H1 (cell line): Measurements from ENCODE around the gene ASAP3.

Experiments
- CBX5 ChIP-seq: fragments of 300-800, 300-1000 bp; sonication (generic); IDR thresholded peaks from 2 replicates; pipeline ENCODE4 v1.7.1; 2016; ENCODE audit warnings: antibody characterized with exemption, low read length, low read depth
- CREB1 ChIP-seq: IDR thresholded peaks from 2 replicates; pipeline ENCODE4 v1.6.1; 2012; ENCODE audit warnings: inconsistent platforms
- CTCF ChIP-seq, 3 experiments: IDR thresholded peaks; 1 replicate in 2 of 3; 2 replicates in 1 of 3; pipeline versions ENCODE4 v1.5.1 to v1.6.1; 2011; ENCODE audit warnings: low read length in 3 of 3, mild to moderate bottlenecking in 3 of 3, inconsistent platforms in 2 of 3, low read depth in 1 of 3, moderate library complexity in 1 of 3; ENCODE audit not compliant: insufficient read depth in 1 of 3; ENCODE audit errors: control extremely low read depth in 1 of 3
- EZH2 ChIP-seq: fragments of 200-600 bp; sonication (generic); IDR thresholded peaks from 2 replicates; pipeline ENCODE4 v1.7.1; 2012; ENCODE audit warnings: low read depth, mild to moderate bottlenecking, moderate library complexity, low read length, inconsistent platforms; ENCODE audit not compliant: severe bottlenecking
- JUN ChIP-seq: IDR thresholded peaks from 2 replicates; pipeline ENCODE4 v1.6.1; 2011; ENCODE audit warnings: low read depth, mild to moderate bottlenecking, improper control_type of control experiment, low read length
- NANOG ChIP-seq: IDR thresholded peaks from 2 replicates; pipeline ENCODE4 v1.6.1; 2011; ENCODE audit warnings: low read length, low read depth, mild to moderate bottlenecking, inconsistent platforms; ENCODE audit not compliant: insufficient read depth, poor library complexity, severe bottlenecking
- POLR2AphosphoS5 ChIP-seq: IDR thresholded peaks from 2 replicates; pipeline ENCODE4 v1.6.1; 2011; ENCODE audit warnings: low read depth, low read length
- SIN3A ChIP-seq, 2 experiments: IDR thresholded peaks in 1 of 2; conservative IDR thresholded peaks in 1 of 2; 2 replicates each; pipeline ENCODE4 v1.6.1; 2011 to 2012; ENCODE audit warnings: low read length in 2 of 2, improper control_type of control experiment in 1 of 2, low read depth in 1 of 2, mild to moderate bottlenecking in 1 of 2
- TAF1 ChIP-seq: IDR thresholded peaks from 2 replicates; pipeline ENCODE4 v1.6.1; 2011; ENCODE audit warnings: mild to moderate bottlenecking, low read depth, low read length
- YY1 ChIP-seq: IDR thresholded peaks from 2 replicates; pipeline ENCODE4 v1.6.1; 2011; ENCODE audit warnings: low read depth, mild to moderate bottlenecking, low read length
- TF ChIP-seq, protein P1 (sequence below): IDR thresholded peaks from 2 replicates; pipeline ENCODE4 v1.6.1; 2011; ENCODE audit warnings: low read depth, mild to moderate bottlenecking, low read length; ENCODE audit not compliant: insufficient read depth
- TF ChIP-seq, protein P2 (sequence below): IDR thresholded peaks from 2 replicates; pipeline ENCODE4 v1.6.1; 2012; ENCODE audit warnings: low read length, inconsistent platforms

DNA sequence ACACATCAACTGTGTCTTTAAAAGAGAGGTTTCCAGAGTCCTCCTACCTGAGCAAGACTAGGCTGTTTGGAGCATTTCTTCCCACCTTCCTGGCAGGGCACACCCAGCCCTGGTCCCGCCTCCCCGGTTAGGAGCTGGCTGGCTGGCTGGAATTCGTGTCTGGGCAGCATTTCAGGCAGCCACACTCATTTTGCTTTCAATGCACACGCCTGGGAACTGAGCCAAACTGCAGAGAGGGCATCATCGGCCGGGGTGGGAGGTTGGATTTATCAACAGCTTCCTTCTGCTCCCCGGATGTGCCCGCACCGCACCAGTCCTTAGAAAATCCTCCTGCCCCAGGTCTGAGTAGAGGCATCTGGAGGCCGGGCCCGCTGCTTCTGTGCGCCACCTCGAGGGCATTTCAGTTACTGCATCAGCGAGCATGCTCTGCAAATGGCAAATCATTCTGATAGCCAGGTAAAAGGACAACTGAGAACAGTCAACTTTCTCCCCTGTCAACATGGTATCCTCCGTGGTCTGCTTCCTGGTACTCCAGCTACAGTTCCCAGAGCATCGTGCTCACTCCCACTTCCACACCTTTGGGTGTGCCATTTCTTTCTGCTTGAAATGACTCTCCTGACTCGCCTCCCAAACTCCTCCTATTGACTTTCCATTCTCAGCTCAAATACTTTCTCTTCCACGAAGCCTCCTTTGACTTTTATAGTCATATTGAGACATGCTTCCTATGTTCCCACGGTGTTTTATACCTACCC is 80.1 kb downstream of the ASAP3 start:
- TF ChIP-seq CREB1 (no peak), SIN3A (conservative IDR thresholded peaks at IDR 0.05 in 1 of 2, IDR thresholded peaks at IDR 0.05 in 1 of 2; ENCODE audit: low read depth in 1 of 2, low read length in 2 of 2) (0 out of 4 replicates have a peak, but pooled peaks of 1 of the 2 experiments have one; percentile 15), CTCF (IDR thresholded peaks at IDR 0.05; ENCODE audit: control extremely low read depth in 1 of 3, insufficient read depth in 1 of 3, low read depth in 1 of 3, low read length in 3 of 3) (peak; percentile 86 to 98 (median 90)), TAF1 (no peak), EZH2 (no peak), NANOG (no peak), POLR2AphosphoS5 (no peak), YY1 (no peak), JUN (no peak), CBX5 (no peak)
- TF ChIP-seq, protein P1, sequence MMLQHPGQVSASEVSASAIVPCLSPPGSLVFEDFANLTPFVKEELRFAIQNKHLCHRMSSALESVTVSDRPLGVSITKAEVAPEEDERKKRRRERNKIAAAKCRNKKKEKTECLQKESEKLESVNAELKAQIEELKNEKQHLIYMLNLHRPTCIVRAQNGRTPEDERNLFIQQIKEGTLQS, result no peak
- TF ChIP-seq, protein P2, sequence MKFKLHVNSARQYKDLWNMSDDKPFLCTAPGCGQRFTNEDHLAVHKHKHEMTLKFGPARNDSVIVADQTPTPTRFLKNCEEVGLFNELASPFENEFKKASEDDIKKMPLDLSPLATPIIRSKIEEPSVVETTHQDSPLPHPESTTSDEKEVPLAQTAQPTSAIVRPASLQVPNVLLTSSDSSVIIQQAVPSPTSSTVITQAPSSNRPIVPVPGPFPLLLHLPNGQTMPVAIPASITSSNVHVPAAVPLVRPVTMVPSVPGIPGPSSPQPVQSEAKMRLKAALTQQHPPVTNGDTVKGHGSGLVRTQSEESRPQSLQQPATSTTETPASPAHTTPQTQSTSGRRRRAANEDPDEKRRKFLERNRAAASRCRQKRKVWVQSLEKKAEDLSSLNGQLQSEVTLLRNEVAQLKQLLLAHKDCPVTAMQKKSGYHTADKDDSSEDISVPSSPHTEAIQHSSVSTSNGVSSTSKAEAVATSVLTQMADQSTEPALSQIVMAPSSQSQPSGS, result 0 out of 2 replicates have a peak, but pooled peaks have one; percentile 54
